Activated CD8-positive, alpha-beta memory T cell treated with anti-CD3 and anti-CD28 coated beads for 4 hours (primary cell): Measurements from ENCODE around the gene NUP210.

ENCODE experiments used
- DNase-seq, 2 donors: peaks; one replicate each; pipeline ENCODE4 v3.0.0-alpha.2; 2020; ENCODE audit warnings: low read depth in 2 of 2

NUP210 gene

GRCh38 chr3:13275376-13276005 lies 144.6 kb downstream of the NUP210 start:
- no peak for DNase-seq

- no peak for DNase-seq
Observed at GRCh38 chr3:13274551-13275332, 145.4 kb downstream of the NUP210 start.

GRCh38 chr3:13274125-13274524 lies 146.0 kb downstream of the NUP210 start:
- no peak for DNase-seq

- DNase-seq: no peak
Observed at GRCh38 chr3:13273604-13274105, 146.5 kb downstream of the NUP210 start.

DNA sequence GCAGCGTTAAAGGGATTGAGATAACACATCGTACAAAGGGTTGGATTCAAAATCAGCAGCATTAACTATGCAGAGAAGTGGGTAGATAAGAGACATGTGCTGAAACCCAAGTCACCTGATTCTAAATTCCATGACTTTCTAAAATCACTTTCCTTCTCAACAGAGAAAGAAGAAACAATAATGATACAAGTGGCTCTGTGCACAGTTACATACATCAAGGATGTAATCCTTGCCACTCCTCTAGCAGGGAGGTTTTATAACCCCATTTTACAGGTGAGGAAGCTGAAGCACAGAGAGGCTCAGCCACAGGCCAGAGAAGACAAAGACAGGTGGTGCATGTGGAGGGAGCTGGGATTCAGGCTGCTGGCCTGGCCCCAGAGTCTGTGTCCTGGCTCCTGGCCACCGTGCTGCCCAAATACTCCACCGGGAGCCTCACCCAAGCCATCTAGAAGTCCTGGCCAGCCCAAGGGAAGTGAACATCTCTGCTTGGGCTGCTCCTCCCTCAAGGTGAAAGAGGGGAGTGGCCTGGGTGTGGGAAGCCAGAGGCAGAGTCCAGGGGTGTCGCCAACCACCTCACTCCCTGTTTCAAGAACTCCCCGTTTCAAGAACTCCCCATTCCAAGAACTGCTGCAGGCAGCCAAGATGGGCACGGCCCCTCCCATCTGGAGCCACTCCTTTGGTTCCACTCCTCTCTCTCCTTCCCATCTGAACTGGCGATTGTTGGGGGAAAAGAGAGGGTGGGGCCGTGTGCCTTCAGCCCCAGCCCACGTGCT lies 147.1 kb downstream of the NUP210 start:
- no peak for DNase-seq

GRCh38 chr3:13269711-13270378 lies 150.3 kb downstream of the NUP210 start:
- DNase-seq: no peak

- no peak for DNase-seq
Observed at GRCh38 chr3:13268961-13269441, 151.1 kb downstream of the NUP210 start.

- DNase-seq: no peak
Observed at GRCh38 chr3:13268120-13268519, 152.0 kb downstream of the NUP210 start.

DNA sequence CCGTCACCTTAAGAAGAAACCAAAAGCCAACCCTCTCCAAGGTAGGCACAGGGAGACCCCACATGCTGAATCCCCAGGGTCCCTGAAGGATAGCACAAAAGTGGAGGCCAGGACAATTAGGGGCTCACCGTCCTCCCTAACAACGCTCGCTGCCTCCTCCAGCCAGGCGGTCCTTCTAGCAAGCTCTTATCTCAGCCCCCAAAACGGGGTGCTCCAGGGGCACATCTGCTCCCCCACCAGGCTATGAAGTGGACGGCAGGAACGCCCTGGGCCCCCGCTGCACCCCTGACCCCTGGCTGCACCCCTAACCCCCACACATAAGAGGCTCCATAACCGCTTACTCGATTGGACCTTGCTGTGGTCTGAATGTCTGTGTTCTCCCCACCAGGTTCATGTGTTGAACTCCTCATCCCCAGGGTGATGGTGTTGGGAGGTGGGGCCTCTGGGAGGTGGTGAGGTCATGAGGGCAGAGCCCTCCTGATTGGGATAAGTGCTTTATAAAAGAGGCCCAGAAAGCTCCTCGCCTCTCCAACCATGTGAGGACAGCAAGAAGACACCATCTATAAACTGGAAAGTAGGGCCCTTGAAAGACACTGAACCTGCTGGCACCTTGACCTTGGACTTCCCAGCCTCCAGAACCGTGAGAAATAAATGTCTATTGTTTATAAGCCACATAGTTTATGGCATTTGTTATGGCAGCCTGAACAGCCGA lies 153.3 kb downstream of the NUP210 start:
- no peak for DNase-seq
